ENCODE results near the gene USP31.
"Not testable (repeated sequence)": the region's sequence is repeated elsewhere in the genome, so short reads cannot be mapped to it uniquely, and the experiment has no call there.

The USP31 gene

GRCh38 chr16:23104032-23104955, 45.0 kb downstream of the USP31 start:
- no peak overlapping the region for H3K27ac ChIP-seq (ENCODE audit: low read depth, low read length)
- no peaks in the 10 kb centered on the region for H3K9me3 ChIP-seq (ENCODE audit: control insufficient read depth in 1 of 2, low read length in 2 of 2)
- H3K4me1 ChIP-seq (ENCODE audit: control insufficient read depth in 1 of 2, insufficient read depth in 2 of 2, low read length in 2 of 2): peaks cover 4 to 6% of the 10 kb centered on the region in 2 donors
- no peak overlapping the region for H3K4me3 ChIP-seq (ENCODE audit: low read depth in 1 of 2, low read length in 2 of 2)
- no peaks in the 10 kb centered on the region for H3K27me3 ChIP-seq (ENCODE audit: control insufficient read depth in 1 of 2, insufficient read depth in 2 of 2, low read length in 2 of 2)
- peaks cover 0 to 14% of the 10 kb centered on the region in 2 donors for H3K36me3 ChIP-seq (ENCODE audit: control insufficient read depth in 1 of 2, insufficient read depth in 2 of 2, low read length in 2 of 2)
- H3K9ac ChIP-seq (ENCODE audit: low read depth in 1 of 2, low read length in 2 of 2): no peak overlapping the region

- Histone ChIP-seq H3K9me3 (ENCODE audit: control insufficient read depth in 1 of 2, low read length in 2 of 2) (no peaks in the 10 kb centered on the region), H3K27me3 (ENCODE audit: control insufficient read depth in 1 of 2, insufficient read depth in 2 of 2, low read length in 2 of 2) (no peaks in the 10 kb centered on the region), H3K9ac (ENCODE audit: low read depth in 1 of 2, low read length in 2 of 2) (no peak overlapping the region), H3K36me3 (ENCODE audit: control insufficient read depth in 1 of 2, insufficient read depth in 2 of 2, low read length in 2 of 2) (peaks cover 0 to 14% of the 10 kb centered on the region in 2 donors), H3K4me1 (ENCODE audit: control insufficient read depth in 1 of 2, insufficient read depth in 2 of 2, low read length in 2 of 2) (peaks cover 4 to 6% of the 10 kb centered on the region in 2 donors), H3K27ac (ENCODE audit: low read depth, low read length) (no peak overlapping the region), H3K4me3 (ENCODE audit: low read depth in 1 of 2, low read length in 2 of 2) (no peak overlapping the region)
Observed at GRCh38 chr16:23103603-23104002, 45.6 kb downstream of the USP31 start.

- H3K9me3 ChIP-seq (ENCODE audit: control insufficient read depth in 1 of 2, low read length in 2 of 2): no peaks in the 10 kb centered on the region
- peaks cover 0 to 9% of the 10 kb centered on the region in 2 donors for H3K36me3 ChIP-seq (ENCODE audit: control insufficient read depth in 1 of 2, insufficient read depth in 2 of 2, low read length in 2 of 2)
- H3K9ac ChIP-seq (ENCODE audit: low read depth in 1 of 2, low read length in 2 of 2): no peak overlapping the region
- H3K4me1 ChIP-seq (ENCODE audit: control insufficient read depth in 1 of 2, insufficient read depth in 2 of 2, low read length in 2 of 2): peaks cover 4 to 6% of the 10 kb centered on the region in 2 donors
- no peak overlapping the region for H3K27ac ChIP-seq (ENCODE audit: low read depth, low read length)
- no peaks in the 10 kb centered on the region for H3K27me3 ChIP-seq (ENCODE audit: control insufficient read depth in 1 of 2, insufficient read depth in 2 of 2, low read length in 2 of 2)
- H3K4me3 ChIP-seq (ENCODE audit: low read depth in 1 of 2, low read length in 2 of 2): no peak overlapping the region
Observed at GRCh38 chr16:23101012-23101550, 48.2 kb downstream of the USP31 start.

- H3K36me3 ChIP-seq (ENCODE audit: control insufficient read depth in 1 of 2, insufficient read depth in 2 of 2, low read length in 2 of 2): peaks cover 0 to 10% of the 10 kb centered on the region in 2 donors
Observed at GRCh38 chr16:23096450-23096849, 52.8 kb downstream of the USP31 start.

GRCh38 chr16:23094136-23094535, 55.1 kb downstream of the USP31 start:
- not testable (repeated sequence) for H3K9me3 ChIP-seq (ENCODE audit: control insufficient read depth in 1 of 2, low read length in 2 of 2); H3K4me3 ChIP-seq (ENCODE audit: low read depth in 1 of 2, low read length in 2 of 2); H3K4me1 ChIP-seq (ENCODE audit: control insufficient read depth in 1 of 2, insufficient read depth in 2 of 2, low read length in 2 of 2); H3K9ac ChIP-seq (ENCODE audit: low read depth in 1 of 2, low read length in 2 of 2); H3K27me3 ChIP-seq (ENCODE audit: control insufficient read depth in 1 of 2, insufficient read depth in 2 of 2, low read length in 2 of 2); H3K27ac ChIP-seq (ENCODE audit: low read depth, low read length); H3K36me3 ChIP-seq (ENCODE audit: control insufficient read depth in 1 of 2, insufficient read depth in 2 of 2, low read length in 2 of 2)

More at GRCh38 chr16:23096450-23096849, 52.8 kb downstream of the USP31 start:
- not testable (repeated sequence) for H3K4me1 ChIP-seq (ENCODE audit: control insufficient read depth in 1 of 2, insufficient read depth in 2 of 2, low read length in 2 of 2); H3K4me3 ChIP-seq (ENCODE audit: low read depth in 1 of 2, low read length in 2 of 2); H3K27ac ChIP-seq (ENCODE audit: low read depth, low read length); H3K27me3 ChIP-seq (ENCODE audit: control insufficient read depth in 1 of 2, insufficient read depth in 2 of 2, low read length in 2 of 2); H3K9me3 ChIP-seq (ENCODE audit: control insufficient read depth in 1 of 2, low read length in 2 of 2); H3K9ac ChIP-seq (ENCODE audit: low read depth in 1 of 2, low read length in 2 of 2)

GRCh38 chr16:23092801-23093117, 56.5 kb downstream of the USP31 start:
- Histone ChIP-seq H3K27ac (ENCODE audit: low read depth, low read length) (no peak overlapping the region), H3K9ac (ENCODE audit: low read depth in 1 of 2, low read length in 2 of 2) (no peak overlapping the region), H3K4me1 (ENCODE audit: control insufficient read depth in 1 of 2, insufficient read depth in 2 of 2, low read length in 2 of 2) (no peaks in the 10 kb centered on the region), H3K27me3 (ENCODE audit: control insufficient read depth in 1 of 2, insufficient read depth in 2 of 2, low read length in 2 of 2) (no peaks in the 10 kb centered on the region), H3K9me3 (ENCODE audit: control insufficient read depth in 1 of 2, low read length in 2 of 2) (no peaks in the 10 kb centered on the region), H3K36me3 (ENCODE audit: control insufficient read depth in 1 of 2, insufficient read depth in 2 of 2, low read length in 2 of 2) (peaks cover 0 to 15% of the 10 kb centered on the region in 2 donors), H3K4me3 (ENCODE audit: low read depth in 1 of 2, low read length in 2 of 2) (no peak overlapping the region)

GRCh38 chr16:23092072-23092800, 57.0 kb downstream of the USP31 start:
- no peak overlapping the region for H3K9ac ChIP-seq (ENCODE audit: low read depth in 1 of 2, low read length in 2 of 2)
- H3K9me3 ChIP-seq (ENCODE audit: control insufficient read depth in 1 of 2, low read length in 2 of 2): no peaks in the 10 kb centered on the region
- no peak overlapping the region for H3K4me3 ChIP-seq (ENCODE audit: low read depth in 1 of 2, low read length in 2 of 2)
- H3K36me3 ChIP-seq (ENCODE audit: control insufficient read depth in 1 of 2, insufficient read depth in 2 of 2, low read length in 2 of 2): peaks cover 0 to 15% of the 10 kb centered on the region in 2 donors
- no peaks in the 10 kb centered on the region for H3K4me1 ChIP-seq (ENCODE audit: control insufficient read depth in 1 of 2, insufficient read depth in 2 of 2, low read length in 2 of 2)
- H3K27ac ChIP-seq (ENCODE audit: low read depth, low read length): no peak overlapping the region
- H3K27me3 ChIP-seq (ENCODE audit: control insufficient read depth in 1 of 2, insufficient read depth in 2 of 2, low read length in 2 of 2): no peaks in the 10 kb centered on the region

GRCh38 chr16:23089111-23089510, 60.1 kb downstream of the USP31 start:
- Histone ChIP-seq H3K4me1 (ENCODE audit: control insufficient read depth in 1 of 2, insufficient read depth in 2 of 2, low read length in 2 of 2) (no peaks in the 10 kb centered on the region), H3K4me3 (ENCODE audit: low read depth in 1 of 2, low read length in 2 of 2) (no peak overlapping the region), H3K27ac (ENCODE audit: low read depth, low read length) (no peak overlapping the region), H3K9me3 (ENCODE audit: control insufficient read depth in 1 of 2, low read length in 2 of 2) (no peaks in the 10 kb centered on the region), H3K9ac (ENCODE audit: low read depth in 1 of 2, low read length in 2 of 2) (no peak overlapping the region), H3K27me3 (ENCODE audit: control insufficient read depth in 1 of 2, insufficient read depth in 2 of 2, low read length in 2 of 2) (no peaks in the 10 kb centered on the region), H3K36me3 (ENCODE audit: control insufficient read depth in 1 of 2, insufficient read depth in 2 of 2, low read length in 2 of 2) (peaks cover 0 to 19% of the 10 kb centered on the region in 2 donors)

- Histone ChIP-seq H3K4me1 (ENCODE audit: control insufficient read depth in 1 of 2, insufficient read depth in 2 of 2, low read length in 2 of 2) (no peaks in the 10 kb centered on the region), H3K36me3 (ENCODE audit: control insufficient read depth in 1 of 2, insufficient read depth in 2 of 2, low read length in 2 of 2) (peaks cover 0 to 19% of the 10 kb centered on the region in 2 donors), H3K27ac (ENCODE audit: low read depth, low read length) (no peak overlapping the region), H3K27me3 (ENCODE audit: control insufficient read depth in 1 of 2, insufficient read depth in 2 of 2, low read length in 2 of 2) (no peaks in the 10 kb centered on the region), H3K9ac (ENCODE audit: low read depth in 1 of 2, low read length in 2 of 2) (no peak overlapping the region), H3K9me3 (ENCODE audit: control insufficient read depth in 1 of 2, low read length in 2 of 2) (no peaks in the 10 kb centered on the region), H3K4me3 (ENCODE audit: low read depth in 1 of 2, low read length in 2 of 2) (no peak overlapping the region)
Observed at GRCh38 chr16:23088018-23088417, 61.2 kb downstream of the USP31 start.

GRCh38 chr16:23085949-23086348, 63.3 kb downstream of the USP31 start:
- Histone ChIP-seq H3K27ac (ENCODE audit: low read depth, low read length) (no peak overlapping the region), H3K36me3 (ENCODE audit: control insufficient read depth in 1 of 2, insufficient read depth in 2 of 2, low read length in 2 of 2) (peaks cover 0 to 19% of the 10 kb centered on the region in 2 donors), H3K9me3 (ENCODE audit: control insufficient read depth in 1 of 2, low read length in 2 of 2) (no peaks in the 10 kb centered on the region), H3K4me1 (ENCODE audit: control insufficient read depth in 1 of 2, insufficient read depth in 2 of 2, low read length in 2 of 2) (no peaks in the 10 kb centered on the region), H3K27me3 (ENCODE audit: control insufficient read depth in 1 of 2, insufficient read depth in 2 of 2, low read length in 2 of 2) (no peaks in the 10 kb centered on the region), H3K4me3 (ENCODE audit: low read depth in 1 of 2, low read length in 2 of 2) (no peak overlapping the region), H3K9ac (ENCODE audit: low read depth in 1 of 2, low read length in 2 of 2) (no peak overlapping the region)

Data from duodenal mucosa (tissue), 2 donors.